ENCODE measurements around the gene CAV1.

The CAV1 gene

GRCh38 chr7:116493449-116493848, 31.4 kb upstream of the CAV1 start:
- Histone ChIP-seq H3K4me2 (no peak overlapping the region), H3K9me3 (no peaks in the 10 kb centered on the region), H4K20me1 (no peaks in the 10 kb centered on the region), H3K9ac (no peak overlapping the region), H3K27ac (no peak overlapping the region), H3K36me3 (no peaks in the 10 kb centered on the region), H3K4me1 (no peaks in the 10 kb centered on the region), H3K4me3 (no peak overlapping the region), H3K27me3 (no peaks in the 10 kb centered on the region)
- no peak for TF ChIP-seq Cebpa-rat (IDR thresholded peaks at IDR 0.05)

- peaks cover 6% of the 10 kb centered on the region for H3K9me3 ChIP-seq
- H3K9ac ChIP-seq, result no peak overlapping the region
- H3K36me3 ChIP-seq, result no peaks in the 10 kb centered on the region
- no peaks in the 10 kb centered on the region for H3K27me3 ChIP-seq
- no peak overlapping the region for H3K4me3 ChIP-seq
- no peak for TF ChIP-seq Cebpa-rat (IDR thresholded peaks at IDR 0.05)
- no peaks in the 10 kb centered on the region for H3K4me1 ChIP-seq
- H3K27ac ChIP-seq, result no peak overlapping the region
- H4K20me1 ChIP-seq, result no peaks in the 10 kb centered on the region
- no peak overlapping the region for H3K4me2 ChIP-seq
These were observed 30.4 kb upstream of the CAV1 start for GRCh38 chr7:116494472-116494871.

- Histone ChIP-seq H3K4me2 (no peak overlapping the region), H3K9me3 (peaks cover 15% of the 10 kb centered on the region), H3K36me3 (no peaks in the 10 kb centered on the region), H3K4me3 (no peak overlapping the region), H3K4me1 (no peaks in the 10 kb centered on the region), H3K27me3 (no peaks in the 10 kb centered on the region), H3K27ac (no peak overlapping the region), H4K20me1 (no peaks in the 10 kb centered on the region), H3K9ac (no peak overlapping the region)
- TF ChIP-seq Cebpa-rat (IDR thresholded peaks at IDR 0.05), result no peak
These were observed 29.1 kb upstream of the CAV1 start for GRCh38 chr7:116495736-116496135.

GRCh38 chr7:116496653-116497052, 28.2 kb upstream of the CAV1 start:
- Histone ChIP-seq H3K4me2 (no peak overlapping the region), H4K20me1 (no peaks in the 10 kb centered on the region), H3K27me3 (no peaks in the 10 kb centered on the region), H3K4me1 (no peaks in the 10 kb centered on the region), H3K36me3 (no peaks in the 10 kb centered on the region), H3K9ac (no peak overlapping the region), H3K9me3 (peaks cover 15% of the 10 kb centered on the region), H3K27ac (no peak overlapping the region), H3K4me3 (no peak overlapping the region)
- TF ChIP-seq Cebpa-rat (IDR thresholded peaks at IDR 0.05), result no peak

- H3K4me2 ChIP-seq, result no peak overlapping the region
- TF ChIP-seq Cebpa-rat (IDR thresholded peaks at IDR 0.05), result no peak
- H3K9me3 ChIP-seq, result peaks cover 15% of the 10 kb centered on the region
- H3K4me3 ChIP-seq, result no peak overlapping the region
- H3K4me1 ChIP-seq, result no peaks in the 10 kb centered on the region
- no peaks in the 10 kb centered on the region for H3K27me3 ChIP-seq
- no peak overlapping the region for H3K27ac ChIP-seq
- no peak overlapping the region for H3K9ac ChIP-seq
- H4K20me1 ChIP-seq, result no peaks in the 10 kb centered on the region
- no peaks in the 10 kb centered on the region for H3K36me3 ChIP-seq
These were observed 27.1 kb upstream of the CAV1 start for GRCh38 chr7:116497708-116498107.

- H3K4me3 ChIP-seq, result no peak within 1 kb of the TSS
These were observed 25.4 kb upstream of the CAV1 start, which contains the start of gene CAV2 for GRCh38 chr7:116499168-116500077. Gene CAV2, plus strand, starts transcription at chr7:116499738. Its CDS starts 44 bp downstream, at chr7:116499782.

GRCh38 chr7:116500078-116500853, 24.6 kb upstream of the CAV1 start:
- H3K4me3 ChIP-seq, result no peak overlapping the region
- no peaks in the 10 kb centered on the region for H3K36me3 ChIP-seq
- H3K27ac ChIP-seq, result no peak overlapping the region
- peaks cover 15% of the 10 kb centered on the region for H3K9me3 ChIP-seq
- no peaks in the 10 kb centered on the region for H3K27me3 ChIP-seq
- H3K4me2 ChIP-seq, result no peak overlapping the region
- H3K4me1 ChIP-seq, result no peaks in the 10 kb centered on the region
- TF ChIP-seq Cebpa-rat (IDR thresholded peaks at IDR 0.05), result no peak
- H4K20me1 ChIP-seq, result no peaks in the 10 kb centered on the region
- H3K9ac ChIP-seq, result no peak overlapping the region

More at GRCh38 chr7:116499168-116500077, 25.4 kb upstream of the CAV1 start, which contains the start of gene CAV2:
- Histone ChIP-seq H3K4me1 (no peaks in the 10 kb centered on the region), H3K9ac (no peak within 1 kb of the TSS), H3K27me3 (no peaks in the 10 kb centered on the region), H3K36me3 (no peaks in the 10 kb centered on the region), H3K9me3 (peaks cover 15% of the 10 kb centered on the region), H4K20me1 (no peaks in the 10 kb centered on the region), H3K4me2 (no peak within 1 kb of the TSS), H3K27ac (no peak within 1 kb of the TSS)
- no peak for TF ChIP-seq Cebpa-rat (IDR thresholded peaks at IDR 0.05)

GRCh38 chr7:116501425-116502167, 23.2 kb upstream of the CAV1 start:
- no peak overlapping the region for H3K27ac ChIP-seq
- no peak overlapping the region for H3K4me2 ChIP-seq
- peaks cover 15% of the 10 kb centered on the region for H3K9me3 ChIP-seq
- H3K36me3 ChIP-seq, result no peaks in the 10 kb centered on the region
- H3K4me1 ChIP-seq, result no peaks in the 10 kb centered on the region
- no peak overlapping the region for H3K4me3 ChIP-seq
- no peak for TF ChIP-seq Cebpa-rat (IDR thresholded peaks at IDR 0.05)
- H4K20me1 ChIP-seq, result no peaks in the 10 kb centered on the region
- H3K27me3 ChIP-seq, result no peaks in the 10 kb centered on the region
- no peak overlapping the region for H3K9ac ChIP-seq

GRCh38 chr7:116502201-116503096, 22.4 kb upstream of the CAV1 start:
- Histone ChIP-seq H3K4me3 (no peak overlapping the region), H3K9me3 (peaks cover 15% of the 10 kb centered on the region), H3K9ac (no peak overlapping the region), H4K20me1 (no peaks in the 10 kb centered on the region), H3K27ac (no peak overlapping the region), H3K4me1 (no peaks in the 10 kb centered on the region), H3K4me2 (no peak overlapping the region), H3K27me3 (no peaks in the 10 kb centered on the region), H3K36me3 (no peaks in the 10 kb centered on the region)
- no peak for TF ChIP-seq Cebpa-rat (IDR thresholded peaks at IDR 0.05)
